HepG2 (cell line): ENCODE data around the gene COL4A3. TPM values are rescaled to one million over a fixed set of nuclear protein-coding genes. Genes with fewer than 3 reads are reported as not detected.

ENCODE experiments used
- ATAC-seq: fragments of 200-7000 bp; cut with Tn5 transposase; 3 replicates; pipeline ENCODE4 v1.9.1; 2020; ENCODE audit warnings: mild to moderate bottlenecking, moderate library complexity
- BruUV-seq: library from RNA; stranded (reverse); fragments of 400-500 nt; replicated peaks from 2 replicates; lab custom pipeline; 2021; lab: Mats Ljungman, UMichigan
- CTCF ChIA-PET: fragments of 300-600 bp; formaldehyde crosslinking; extraction: SDS; loops from one replicate; lab custom pipeline; 2021; ENCODE audit warnings: low total read pairs, inconsistent platforms, low intra/inter-chr PET ratio; lab: Yijun Ruan, JAX
- POLR2A ChIA-PET: fragments of 350-600 bp; sonication (Branson Sonifier 250); formaldehyde crosslinking; loops from one replicate; lab custom pipeline; 2020; ENCODE audit warnings: antibody characterized with exemption, inconsistent platforms; lab: Yijun Ruan, JAX
- DNase-seq: peaks from one replicate; pipeline ENCODE4 v3.0.0-alpha.2; 2015; ENCODE audit warnings: low spot score
- FAIRE-seq: peaks from 3 replicates; lab custom pipeline; 2011; peaks lifted over from hg19 to GRCh38; lab: Jason Lieb, UNC
- H2AFZ ChIP-seq: one replicate; pipeline ENCODE4 v1.6.1; 2011; ENCODE audit warnings: low read length, inconsistent platforms
- H3K27ac ChIP-seq: fragments of 300-600 bp; 3 replicates; pipeline ENCODE4 v1.8.0; 2011; ENCODE audit warnings: mixed run types, mild to moderate bottlenecking, mixed read lengths, low read length, inconsistent platforms; ENCODE audit not compliant: insufficient read depth; ENCODE audit errors: extremely low read length
- H3K27me3 ChIP-seq, 2 experiments: fragments of 200-600 bp in 1 of 2; 2 replicates in 1 of 2; 3 replicates in 1 of 2; pipeline versions ENCODE4 v1.6.0 to v1.8.0; 2011; ENCODE audit warnings: low read length in 2 of 2, mild to moderate bottlenecking in 2 of 2, moderate library complexity in 2 of 2, inconsistent platforms in 1 of 2; ENCODE audit not compliant: insufficient read depth in 2 of 2, control insufficient read depth in 1 of 2
- H3K36me3 ChIP-seq, 2 experiments: fragments of 200-600 bp in 1 of 2; replicated peaks in 1 of 2; 2 replicates in 1 of 2; 3 replicates in 1 of 2; pipeline versions ENCODE4 v1.5.1 to v1.8.0; 2011; ENCODE audit warnings: low read length in 2 of 2, inconsistent platforms in 1 of 2; ENCODE audit not compliant: insufficient read depth in 2 of 2, control insufficient read depth in 1 of 2
- H3K4me1 ChIP-seq: 2 replicates; pipeline ENCODE4 v1.5.1; 2012; ENCODE audit warnings: low read length, inconsistent platforms; ENCODE audit not compliant: insufficient read depth
- H3K4me2 ChIP-seq: 2 replicates; pipeline ENCODE4 v1.6.0; 2011; ENCODE audit warnings: low read depth, low read length, inconsistent platforms
- H3K4me3 ChIP-seq, 3 experiments: fragments of 200-600 bp in 1 of 3; sonication (generic), shearing (Covaris generic) in 1 of 3; replicated peaks in 1 of 3; 2 replicates each; pipeline ENCODE4 v1.5.1; 2011 to 2016; ENCODE audit warnings: low read length in 3 of 3, inconsistent platforms in 2 of 3, low read depth in 2 of 3, mild to moderate bottlenecking in 2 of 3, control low read depth in 1 of 3, mixed read lengths in 1 of 3; ENCODE audit not compliant: insufficient read depth in 1 of 3
- H3K79me2 ChIP-seq: one replicate; pipeline ENCODE4 v1.6.1; 2011; ENCODE audit warnings: low read length, inconsistent platforms; ENCODE audit not compliant: insufficient read depth
- H3K9ac ChIP-seq: 2 replicates; pipeline ENCODE4 v1.6.0; 2011; ENCODE audit warnings: mild to moderate bottlenecking, low read depth, low read length, inconsistent platforms; ENCODE audit not compliant: insufficient read depth
- H3K9me3 ChIP-seq: 2 replicates; pipeline ENCODE4 v1.5.1; 2012; ENCODE audit warnings: mild to moderate bottlenecking, low read length
- H4K20me1 ChIP-seq: 2 replicates; pipeline ENCODE4 v1.6.0; 2011; ENCODE audit warnings: inconsistent platforms, mild to moderate bottlenecking, low read length, moderate library complexity; ENCODE audit not compliant: insufficient read depth
- ATF7 ChIP-seq, 2 experiments: fragments of 450-650 bp in 1 of 2; sonication (generic) in 1 of 2; formaldehyde crosslinking in 1 of 2; IDR thresholded peaks; 2 replicates each; pipeline versions ENCODE4 v1.4.0 to v1.6.1; 2016 to 2020; ENCODE audit warnings: antibody characterized with exemption in 1 of 2, mild to moderate bottlenecking in 1 of 2, missing genetic modification reagents in 1 of 2
- BHLHE40 ChIP-seq: IDR thresholded peaks from 2 replicates; pipeline ENCODE4 v1.6.1; 2011; ENCODE audit warnings: low read length, improper control_type of control experiment
- CBX2 ChIP-seq, 2 experiments: fragments of 200-600 bp in 1 of 2; sonication (generic); formaldehyde crosslinking in 1 of 2; IDR thresholded peaks; 2 replicates each; pipeline versions ENCODE4 v1.7.0 to v1.8.1; 2018 to 2022; ENCODE audit warnings: low read depth in 2 of 2, low read length in 1 of 2, mild to moderate bottlenecking in 1 of 2, missing genetic modification reagents in 1 of 2
- E2F5 ChIP-seq: sonication (generic); formaldehyde crosslinking; conservative IDR thresholded peaks from 2 replicates; pipeline ENCODE4 v1.4.0; 2020; ENCODE audit warnings: missing genetic modification reagents
- EHMT2 ChIP-seq: fragments of 200-600 bp; sonication (generic); IDR thresholded peaks from 2 replicates; pipeline ENCODE4 v1.7.0; 2017; ENCODE audit warnings: antibody characterized with exemption, low read depth, low read length, borderline replicate concordance
- HIVEP1 ChIP-seq: sonication (generic); formaldehyde crosslinking; IDR thresholded peaks from 2 replicates; pipeline ENCODE4 v1.4.0; 2020; ENCODE audit warnings: mild to moderate bottlenecking, missing genetic modification reagents
- HMGXB3 ChIP-seq: sonication (generic); formaldehyde crosslinking; IDR thresholded peaks from 2 replicates; pipeline ENCODE4 v1.4.0; 2020; ENCODE audit warnings: missing genetic modification reagents, borderline replicate concordance
- KDM3A ChIP-seq: IDR thresholded peaks from 2 replicates; pipeline ENCODE4 v1.6.1; 2018; ENCODE audit warnings: low read depth, missing compliant biosample characterization
- NBN ChIP-seq: fragments of 450-650 bp; conservative IDR thresholded peaks from 2 replicates; pipeline ENCODE4 v1.6.1; 2017
- SKI ChIP-seq: fragments of 450-650 bp; IDR thresholded peaks from one replicate; pipeline ENCODE4 v1.6.1; 2018; ENCODE audit warnings: mild to moderate bottlenecking; ENCODE audit not compliant: partially characterized antibody
- YEATS4 ChIP-seq: sonication (generic); formaldehyde crosslinking; IDR thresholded peaks from 2 replicates; pipeline ENCODE4 v1.4.0; 2020; ENCODE audit warnings: missing genetic modification reagents, borderline replicate concordance
- ZFP36L1 ChIP-seq: sonication (generic); formaldehyde crosslinking; IDR thresholded peaks from 2 replicates; pipeline ENCODE4 v1.8.0; 2022; ENCODE audit warnings: mild to moderate bottlenecking, missing genetic modification reagents, moderate library complexity
- ZFY ChIP-seq: sonication (generic); formaldehyde crosslinking; IDR thresholded peaks from 2 replicates; pipeline ENCODE4 v1.4.0; 2020; ENCODE audit warnings: missing genetic modification reagents
- ZNF280B ChIP-seq: sonication (generic); formaldehyde crosslinking; IDR thresholded peaks from 2 replicates; pipeline ENCODE4 v1.5.0; 2020; ENCODE audit warnings: missing genetic modification reagents, mild to moderate bottlenecking, borderline replicate concordance
- ZNF350 ChIP-seq: sonication (generic); formaldehyde crosslinking; IDR thresholded peaks from 2 replicates; pipeline ENCODE4 v1.4.0; 2020; ENCODE audit warnings: mild to moderate bottlenecking, low read depth, missing genetic modification reagents, borderline replicate concordance
- ZNF383 ChIP-seq: sonication (generic); formaldehyde crosslinking; IDR thresholded peaks from 2 replicates; pipeline ENCODE4 v1.4.0; 2020; ENCODE audit warnings: missing genetic modification reagents, mild to moderate bottlenecking, borderline replicate concordance
- ZNF678 ChIP-seq: sonication (generic); formaldehyde crosslinking; IDR thresholded peaks from 2 replicates; pipeline ENCODE4 v1.4.0; 2020; ENCODE audit warnings: mild to moderate bottlenecking, missing genetic modification reagents
- ZNF790 ChIP-seq: sonication (generic); formaldehyde crosslinking; IDR thresholded peaks from 2 replicates; pipeline ENCODE4 v1.8.0; 2022; ENCODE audit warnings: missing genetic modification reagents, mild to moderate bottlenecking, borderline replicate concordance
- WGBS: methylation state at CpG from one replicate; pipeline ENCODE4 v1.1.6; 2017; ENCODE audit warnings: low lambda C conversion rate; 5-methylcytosine and 5-hydroxymethylcytosine counted together
- in situ Hi-C: cut with HindIII; loops from 2 replicates; pipeline ENCODE4 v1.10.0; 2017; ENCODE audit warnings: low pct_unique_long_range_greater_than_20kb; ENCODE audit not compliant: extremely low pct_ligation_motif_present
- intact Hi-C: fragments of 100-400 bp; cut with micrococcal nuclease; formaldehyde crosslinking; loops from one replicate; pipeline ENCODE4 v1.10.0; 2022; ENCODE audit not compliant: unreplicated experiment
- polyA plus RNA-seq, 8 experiments: library from polyadenylated mRNA; depleted of rRNA in 3 of 8; stranded (reverse) in 7 of 8; unstranded in 1 of 8; fragments of >200 nt; fragmentation: Illumina TruSeq in 4 of 8; extraction: Trizol in 4 of 8; gene quantifications; 2 replicates each; pipeline versions ENCODE4 v1.2.1 to v1.2.3, GENCODE V29; 2011 to 2016; ENCODE audit warnings: low read depth in 4 of 8, missing spikeins in 1 of 8, mixed read lengths in 1 of 8; ENCODE audit not compliant: insufficient read depth in 1 of 8
- total RNA-seq, 5 experiments: library from RNA; depleted of rRNA; stranded (reverse); fragments of >200 nt; fragmentation: Illumina TruSeq; extraction: Trizol; gene quantifications; 2 replicates each; pipeline ENCODE4 v1.2.3, GENCODE V29; 2016; ENCODE audit warnings: low read depth in 1 of 5

COL4A3 gene
- total and polyA plus RNA-seq, 2 of the 13 experiments (the other 11 are each of a cell fraction or from before 2014, with no cell fraction given), result 0.02 TPM; not detected in 1

GRCh38 chr2:227287771-227288170, 123.3 kb downstream of the COL4A3 start:
- FAIRE-seq (no peak), DNase-seq (no peak), ATAC-seq (no peak)
- Histone ChIP-seq H2AFZ (no peak overlapping the region), H3K27me3 (no peaks in the 10 kb centered on the region), H3K9me3 (no peaks in the 10 kb centered on the region), H3K4me3 (no peak overlapping the region), H3K4me1 (no peaks in the 10 kb centered on the region), H3K4me2 (no peak overlapping the region), H3K36me3 (no peaks in the 10 kb centered on the region), H3K9ac (no peak overlapping the region), H3K27ac (no peak overlapping the region), H4K20me1 (no peaks in the 10 kb centered on the region), H3K79me2 (no peaks in the 10 kb centered on the region)
- CTCF ChIA-PET, result no interaction called here
- no peak for TF ChIP-seq HIVEP1 (CRISPR knock-in tag)
- TF ChIP-seq BHLHE40, result no peak
- no peak for TF ChIP-seq ZFP36L1
- no peak for TF ChIP-seq E2F5
- no peak for TF ChIP-seq ZNF383 (CRISPR knock-in tag)
- TF ChIP-seq ZNF350 (CRISPR knock-in tag), result no peak
- TF ChIP-seq ZNF678 (CRISPR knock-in tag), result no peak
- TF ChIP-seq SKI, result no peak
- TF ChIP-seq ZNF280B, result no peak
- no peak for TF ChIP-seq ZNF790 (CRISPR knock-in tag)
- no peak for TF ChIP-seq NBN
- TF ChIP-seq HMGXB3, result no peak
- TF ChIP-seq YEATS4 (CRISPR knock-in tag), result no peak
- TF ChIP-seq EHMT2, result no peak
- no peak for TF ChIP-seq CBX2 (IDR thresholded peaks at IDR 0.05; ENCODE audit: low read depth, low read length)
- no peak for TF ChIP-seq CBX2 (CRISPR knock-in tag; IDR thresholded peaks at IDR 0.05; ENCODE audit: low read depth)
- no peak for TF ChIP-seq ATF7 (IDR thresholded peaks at IDR 0.05)
- TF ChIP-seq ATF7 (CRISPR knock-in tag; IDR thresholded peaks at IDR 0.05), result no peak
- TF ChIP-seq KDM3A (CRISPR knock-in tag), result no peak
- no peak for TF ChIP-seq ZFY (CRISPR knock-in tag)
- in situ Hi-C loops, result no loop called here
- 85% methylated on average over 5 of the region's 5 CpGs for WGBS
- no TSS peak for BruUV-seq
- POLR2A ChIA-PET, result no interaction called here
- intact Hi-C loops, result no loop called here
